ENCODE results near the gene MGAT3.
"Not testable (repeated sequence)": the region's sequence is repeated elsewhere in the genome, so short reads cannot be mapped to it uniquely, and the experiment has no call there.

The MGAT3 gene

GRCh38 chr22:39522091-39522490, 65.3 kb downstream of the MGAT3 start:
- not testable (repeated sequence) for H3K27me3 ChIP-seq
- H3K4me1 ChIP-seq, result peaks cover 5 to 62% (median 46%) of the 10 kb centered on the region in 4 donors

GRCh38 chr22:39522567-39523300, 65.9 kb downstream of the MGAT3 start:
- Histone ChIP-seq H3K36me3 (peaks cover 31 to 69% (median 46%) of the 10 kb centered on the region in 3 donors), H3K4me3 (peak overlapping the region; percentile 84 to 90), H3K27ac (peak overlapping the region; percentile 98 to 99), H3K4me1 (peaks cover 5 to 68% (median 49%) of the 10 kb centered on the region in 4 donors), H3K9me3 (no peaks in the 10 kb centered on the region), H3K27me3 (no peaks in the 10 kb centered on the region)
- peak in 1 of 2 donors; percentile 81 for DNase-seq
- TF ChIP-seq CTCF (IDR thresholded peaks at IDR 0.05), result no peak
- intact Hi-C loops (cut with DNase I; ENCODE audit: low total_unique reads), result loop anchor here (5.0 to 10.0 kb wide), 3 partner anchors 88 to 370 kb away; partner anchors contain the start of genes CBX7 and TAB1

More at GRCh38 chr22:39522091-39522490, 65.3 kb downstream of the MGAT3 start:
- intact Hi-C loops (cut with DNase I; ENCODE audit: low total_unique reads), result loop anchor here (5.0 to 10.0 kb wide), 3 partner anchors 87 to 370 kb away; partner anchors contain the start of genes CBX7 and TAB1
- Histone ChIP-seq H3K36me3 (peaks cover 31 to 69% (median 46%) of the 10 kb centered on the region in 3 donors), H3K4me3 (peak overlapping the region; percentile 84 to 90), H3K27ac (peak overlapping the region; percentile 98 to 99)
- H3K9me3 ChIP-seq, DNase-seq: not testable (repeated sequence)

- DNase-seq, result no peak
- H3K4me3 ChIP-seq, result peak overlapping the region in 1 of 2 donors; percentile 84
- no peaks in the 10 kb centered on the region for H3K9me3 ChIP-seq
- no peak for TF ChIP-seq CTCF (IDR thresholded peaks at IDR 0.05)
- no peaks in the 10 kb centered on the region for H3K27me3 ChIP-seq
- peaks cover 11 to 72% (median 53%) of the 10 kb centered on the region in 4 donors for H3K4me1 ChIP-seq
- H3K27ac ChIP-seq, result peak overlapping the region; percentile 5 to 99
- peaks cover 31 to 84% (median 46%) of the 10 kb centered on the region in 3 donors for H3K36me3 ChIP-seq
- intact Hi-C loops (cut with DNase I; ENCODE audit: low total_unique reads), result loop anchor here (5.0 to 10.0 kb wide), 3 partner anchors 89 to 372 kb away; partner anchors contain the start of genes CBX7 and TAB1
Measured at GRCh38 chr22:39524089-39524752, 67.4 kb downstream of the MGAT3 start.

GRCh38 chr22:39524753-39525657, 68.2 kb downstream of the MGAT3 start:
- DNase-seq, result no peak
- intact Hi-C loops (cut with DNase I; ENCODE audit: low total_unique reads), result loop anchor here (5.0 to 10.0 kb wide), 5 partner anchors 33 to 373 kb away; partner anchors contain the start of genes CBX7, RPL3 and TAB1

GRCh38 chr22:39525658-39525975, 68.8 kb downstream of the MGAT3 start:
- Histone ChIP-seq H3K27ac (peak overlapping the region; percentile 57 to 99), H3K9me3 (no peaks in the 10 kb centered on the region), H3K36me3 (peaks cover 31 to 94% (median 46%) of the 10 kb centered on the region in 3 donors), H3K4me3 (no peak overlapping the region), H3K27me3 (no peaks in the 10 kb centered on the region), H3K4me1 (peaks cover 14 to 84% (median 65%) of the 10 kb centered on the region in 4 donors)
- intact Hi-C loops (cut with DNase I; ENCODE audit: low total_unique reads), result loop anchor here (5.0 to 10.0 kb wide), 3 partner anchors 33 to 208 kb away; partner anchors contain the start of gene RPL3
- no peak for DNase-seq
- no peak for TF ChIP-seq CTCF (IDR thresholded peaks at IDR 0.05)

More at GRCh38 chr22:39524753-39525657, 68.2 kb downstream of the MGAT3 start:
- no peak for TF ChIP-seq CTCF (IDR thresholded peaks at IDR 0.05)
- H3K4me3 ChIP-seq, result no peak overlapping the region
- H3K36me3 ChIP-seq, result peaks cover 31 to 92% (median 46%) of the 10 kb centered on the region in 3 donors
- peak overlapping the region; percentile 57 to 99 for H3K27ac ChIP-seq
- H3K9me3 ChIP-seq, result no peaks in the 10 kb centered on the region
- H3K27me3 ChIP-seq, result no peaks in the 10 kb centered on the region
- peaks cover 14 to 78% (median 59%) of the 10 kb centered on the region in 4 donors for H3K4me1 ChIP-seq

Measured in tibial artery (tissue), 4 donors.